ENCODE results near the gene KCTD21. TPM values are rescaled to one million over a fixed set of nuclear protein-coding genes. Genes with fewer than 3 reads are reported as not detected.

Gene KCTD21
- total RNA-seq, 1 experiment from 2014 or later, result 9.4 TPM

- no peak for TF ChIP-seq EZH2 (IDR thresholded peaks at IDR 0.05; ENCODE audit: low read length, unreplicated experiment)
- no peak for TF ChIP-seq EZH2phosphoT487 (IDR thresholded peaks at IDR 0.05; ENCODE audit: borderline replicate concordance, low read length)
- no peak for TF ChIP-seq CTCF (conservative IDR thresholded peaks at IDR 0.05; ENCODE audit: low read depth, low read length)
- ATAC-seq (no peak), DNase-seq (no peak)
- Histone ChIP-seq H3K9me3 (ENCODE audit: low read length) (no peaks in the 10 kb centered on the region), H3K4me3 (ENCODE audit: low read length) (no peak overlapping the region), H3K4me2 (ENCODE audit: low read length) (no peak overlapping the region), H3F3A (ENCODE audit: low read length, unreplicated experiment) (no peaks in the 10 kb centered on the region), H3K27ac (ENCODE audit: low read length) (no peak overlapping the region), H3K9ac (ENCODE audit: low read length) (no peak overlapping the region), H2AFZ (ENCODE audit: low read length) (no peak overlapping the region), H3K4me1 (ENCODE audit: insufficient read depth, low read length) (no peaks in the 10 kb centered on the region), H3K79me2 (ENCODE audit: low read length) (no peaks in the 10 kb centered on the region), H3K9me2 (replicated peaks; ENCODE audit: low read length) (no peaks in the 10 kb centered on the region), H3K36me3 (ENCODE audit: low read depth, low read length) (peaks cover 2% of the 10 kb centered on the region; the same call in 1 of the 2 replicates), H4K20me1 (ENCODE audit: low read length) (no peaks in the 10 kb centered on the region), H3K27me3 (ENCODE audit: low read length) (no peaks in the 10 kb centered on the region)
- CTCF ChIA-PET, result no interaction called here
- intact Hi-C loops (cut with micrococcal nuclease), result no loop called here
- BruUV-seq (replicated peaks), result no TSS peak
- POLR2A ChIA-PET (ENCODE audit: unreplicated experiment), result interaction anchor here (0.5 kb wide), 1 partner anchor 25 kb away, joined by 8 read pairs; no protein-coding TSS in a partner anchor
Measured at GRCh38 chr11:78200061-78200460, 11.6 kb upstream of the KCTD21 start.

GRCh38 chr11:78199653-78200015, 11.2 kb upstream of the KCTD21 start:
- Histone ChIP-seq H3K79me2 (ENCODE audit: low read length) (no peaks in the 10 kb centered on the region), H4K20me1 (ENCODE audit: low read length) (no peaks in the 10 kb centered on the region), H2AFZ (ENCODE audit: low read length) (no peak overlapping the region), H3K9me2 (replicated peaks; ENCODE audit: low read length) (no peaks in the 10 kb centered on the region), H3K4me2 (ENCODE audit: low read length) (no peak overlapping the region), H3K4me3 (ENCODE audit: low read length) (no peak overlapping the region), H3K4me1 (ENCODE audit: insufficient read depth, low read length) (peaks cover 3% of the 10 kb centered on the region), H3F3A (ENCODE audit: low read length, unreplicated experiment) (no peaks in the 10 kb centered on the region), H3K36me3 (ENCODE audit: low read depth, low read length) (peaks cover 2% of the 10 kb centered on the region; the same call in 1 of the 2 replicates), H3K9me3 (ENCODE audit: low read length) (no peaks in the 10 kb centered on the region), H3K27ac (ENCODE audit: low read length) (no peak overlapping the region), H3K9ac (ENCODE audit: low read length) (no peak overlapping the region), H3K27me3 (ENCODE audit: low read length) (no peaks in the 10 kb centered on the region)
- no peak for ATAC-seq
- no TSS peak for BruUV-seq (replicated peaks)
- DNase-seq, result no peak
- POLR2A ChIA-PET (ENCODE audit: unreplicated experiment), result interaction anchor here (0.5 kb wide), 1 partner anchor 24 kb away, joined by 8 read pairs; no protein-coding TSS in a partner anchor
- TF ChIP-seq EZH2phosphoT487 (IDR thresholded peaks at IDR 0.05; ENCODE audit: borderline replicate concordance, low read length) (no peak), EZH2 (IDR thresholded peaks at IDR 0.05; ENCODE audit: low read length, unreplicated experiment) (no peak), CTCF (conservative IDR thresholded peaks at IDR 0.05; ENCODE audit: low read depth, low read length) (no peak)
- intact Hi-C loops (cut with micrococcal nuclease), result no loop called here
- CTCF ChIA-PET, result no interaction called here

- peaks cover 8% of the 10 kb centered on the region for H3K4me1 ChIP-seq (ENCODE audit: insufficient read depth, low read length)
- H3F3A ChIP-seq (ENCODE audit: low read length, unreplicated experiment), result no peaks in the 10 kb centered on the region
- no peaks in the 10 kb centered on the region for H3K9me2 ChIP-seq (replicated peaks; ENCODE audit: low read length)
- H3K36me3 ChIP-seq (ENCODE audit: low read depth, low read length), result peaks cover 2% of the 10 kb centered on the region; the same call in 1 of the 2 replicates
- no peaks in the 10 kb centered on the region for H4K20me1 ChIP-seq (ENCODE audit: low read length)
- H2AFZ ChIP-seq (ENCODE audit: low read length), result no peak overlapping the region
- no peak overlapping the region for H3K4me3 ChIP-seq (ENCODE audit: low read length)
- H3K27me3 ChIP-seq (ENCODE audit: low read length), result no peaks in the 10 kb centered on the region
- TF ChIP-seq EZH2phosphoT487 (IDR thresholded peaks at IDR 0.05; ENCODE audit: borderline replicate concordance, low read length), result no peak
- no peak for TF ChIP-seq EZH2 (IDR thresholded peaks at IDR 0.05; ENCODE audit: low read length, unreplicated experiment)
- no peak for TF ChIP-seq CTCF (conservative IDR thresholded peaks at IDR 0.05; ENCODE audit: low read depth, low read length)
- DNase-seq, result no peak
- H3K9me3 ChIP-seq (ENCODE audit: low read length), result no peaks in the 10 kb centered on the region
- intact Hi-C loops (cut with micrococcal nuclease), result no loop called here
- no peaks in the 10 kb centered on the region for H3K79me2 ChIP-seq (ENCODE audit: low read length)
- no peak for ATAC-seq
- H3K4me2 ChIP-seq (ENCODE audit: low read length), result no peak overlapping the region
- TSS peak; percentile 20 for BruUV-seq (replicated peaks)
- POLR2A ChIA-PET (ENCODE audit: unreplicated experiment), result interaction anchor here (0.5 kb wide), 1 partner anchor 24 kb away, joined by 8 read pairs; no protein-coding TSS in a partner anchor
- H3K9ac ChIP-seq (ENCODE audit: low read length), result no peak overlapping the region
- CTCF ChIA-PET, result no interaction called here
- H3K27ac ChIP-seq (ENCODE audit: low read length), result no peak overlapping the region
Measured at GRCh38 chr11:78199015-78199652, 10.7 kb upstream of the KCTD21 start.
